Caco-2 (cell line): ENCODE measurements around the gene HOXC9. TPM values are rescaled to one million over a fixed set of nuclear protein-coding genes. Genes with fewer than 3 reads are reported as not detected.

Source experiments
- BruUV-seq: library from RNA; stranded (reverse); fragments of 400-500 nt; replicated peaks from 2 replicates; lab custom pipeline; 2021; lab: Mats Ljungman, UMichigan
- CTCF ChIA-PET: fragments of 300-600 bp; sonication (Branson Sonifier 250); formaldehyde crosslinking; loops from one replicate; lab custom pipeline; 2022; ENCODE audit warnings: antibody characterized with exemption; lab: Charles Lee
- POLR2A ChIA-PET: fragments of 300-600 bp; sonication (Branson Sonifier 250); formaldehyde crosslinking; loops from one replicate; lab custom pipeline; 2022; ENCODE audit warnings: antibody characterized with exemption; lab: Charles Lee
- DNase-seq, 2 experiments: peaks; one replicate each; pipeline versions ENCODE4 v3.0.0 to v3.0.0-alpha.2; 2020 to 2022
- H3K27me3 ChIP-seq: replicated peaks from 2 replicates; pipeline ENCODE4 v1.6.0; 2011; ENCODE audit warnings: low read length; ENCODE audit not compliant: control insufficient read depth, insufficient read depth
- H3K36me3 ChIP-seq: 2 replicates; pipeline ENCODE4 v1.5.1; 2011; ENCODE audit warnings: low read length; ENCODE audit not compliant: control insufficient read depth, insufficient read depth
- H3K4me1 ChIP-seq: fragments of 250-450 bp; sonication (Bioruptor Pico); 2 replicates; pipeline ENCODE4 v1.5.1; 2020; ENCODE audit warnings: mild to moderate bottlenecking
- H3K4me3 ChIP-seq: 2 replicates; pipeline ENCODE4 v1.5.1; 2011; ENCODE audit warnings: low read depth, mild to moderate bottlenecking, control low read depth, low read length
- H3K9me3 ChIP-seq: fragments of 250-450 bp; sonication (Bioruptor Pico); 2 replicates; pipeline ENCODE4 v1.5.1; 2020; ENCODE audit warnings: mild to moderate bottlenecking, moderate library complexity
- H3K27ac Mint-ChIP-seq: one replicate; pipeline ENCODE4 v1.8.0; 2022; ENCODE audit warnings: mixed read lengths; ENCODE audit not compliant: unreplicated experiment
- H3K27me3 Mint-ChIP-seq: one replicate; pipeline ENCODE4 v1.8.0; 2022; ENCODE audit warnings: mixed read lengths; ENCODE audit not compliant: insufficient read depth, unreplicated experiment
- H3K36me3 Mint-ChIP-seq: one replicate; pipeline ENCODE4 v1.8.0; 2022; ENCODE audit warnings: mild to moderate bottlenecking, mixed read lengths; ENCODE audit not compliant: insufficient read depth, unreplicated experiment
- H3K4me1 Mint-ChIP-seq: one replicate; pipeline ENCODE4 v1.8.0; 2022; ENCODE audit warnings: low read depth, mixed read lengths; ENCODE audit not compliant: unreplicated experiment
- H3K4me3 Mint-ChIP-seq: one replicate; pipeline ENCODE4 v1.8.0; 2022; ENCODE audit warnings: mild to moderate bottlenecking, moderate library complexity, mixed read lengths; ENCODE audit not compliant: unreplicated experiment
- H3K9me3 Mint-ChIP-seq: one replicate; pipeline ENCODE4 v1.8.0; 2022; ENCODE audit warnings: mixed read lengths; ENCODE audit not compliant: unreplicated experiment
- CTCF ChIP-seq, 2 experiments: fragments of 200-600 bp in 1 of 2; IDR thresholded peaks; 1 replicate in 1 of 2; 2 replicates in 1 of 2; pipeline versions ENCODE4 v1.5.1 to v1.8.0; 2011 to 2022; ENCODE audit warnings: antibody characterized with exemption in 1 of 2, control low read depth in 1 of 2, inconsistent platforms in 1 of 2, low read depth in 1 of 2, low read length in 1 of 2, mild to moderate bottlenecking in 1 of 2, moderate library complexity in 1 of 2; ENCODE audit not compliant: insufficient read depth in 1 of 2, severe bottlenecking in 1 of 2, unreplicated experiment in 1 of 2
- intact Hi-C: fragments of 100-400 bp; cut with micrococcal nuclease; formaldehyde crosslinking; loops from one replicate; pipeline ENCODE4 v1.10.0; 2022; ENCODE audit not compliant: unreplicated experiment
- total RNA-seq: library from RNA; stranded (reverse); gene quantifications from 2 replicates; pipeline ENCODE4 v1.2.3, GENCODE V29; 2022

HOXC9 gene
- total RNA-seq, 1 experiment from 2014 or later, result 2.9 TPM

- no peak for DNase-seq
- H3K27ac Mint-ChIP-seq, result no peak overlapping the region
- TF ChIP-seq CTCF (IDR thresholded peaks at IDR 0.05; ENCODE audit: insufficient read depth in 1 of 2, low read depth in 1 of 2, low read length in 1 of 2, severe bottlenecking in 1 of 2, unreplicated experiment in 1 of 2), result no peak
- H3K27me3 Mint-ChIP-seq, result no peaks in the 10 kb centered on the region
- ChIA-PET CTCF (no interaction called here), POLR2A (no interaction called here)
- H3K36me3 Mint-ChIP-seq, result peaks cover 13% of the 10 kb centered on the region
- intact Hi-C loops, result no loop called here
- no peaks in the 10 kb centered on the region for H3K9me3 Mint-ChIP-seq
- Histone ChIP-seq H3K4me3 (no peak overlapping the region), H3K36me3 (no peaks in the 10 kb centered on the region), H3K27me3 (no peaks in the 10 kb centered on the region), H3K9me3 (no peaks in the 10 kb centered on the region), H3K4me1 (peaks cover 6% of the 10 kb centered on the region)
- no peak overlapping the region for H3K4me3 Mint-ChIP-seq
- BruUV-seq, result no TSS peak
- no peaks in the 10 kb centered on the region for H3K4me1 Mint-ChIP-seq
Measured at GRCh38 chr12:53998110-53998899, 1.7 kb upstream of the HOXC9 start.

- ChIA-PET POLR2A (no interaction called here), CTCF (no interaction called here)
- Histone ChIP-seq H3K4me3 (no peak overlapping the region), H3K9me3 (no peaks in the 10 kb centered on the region), H3K27me3 (no peaks in the 10 kb centered on the region), H3K36me3 (no peaks in the 10 kb centered on the region), H3K4me1 (peaks cover 6% of the 10 kb centered on the region)
- Mint-ChIP-seq H3K27me3 (no peaks in the 10 kb centered on the region), H3K4me1 (peaks cover 5% of the 10 kb centered on the region), H3K4me3 (no peak overlapping the region), H3K27ac (no peak overlapping the region), H3K36me3 (peaks cover 7% of the 10 kb centered on the region), H3K9me3 (no peaks in the 10 kb centered on the region)
- DNase-seq, result no peak
- intact Hi-C loops, result no loop called here
- no peak for TF ChIP-seq CTCF (IDR thresholded peaks at IDR 0.05; ENCODE audit: insufficient read depth in 1 of 2, low read depth in 1 of 2, low read length in 1 of 2, severe bottlenecking in 1 of 2, unreplicated experiment in 1 of 2)
- no TSS peak for BruUV-seq
Measured at GRCh38 chr12:53998900-53999236, 1.1 kb upstream of the HOXC9 start.

GRCh38 chr12:53999559-54000115 is 324 bp upstream of the HOXC9 start:
- Mint-ChIP-seq H3K9me3 (no peaks in the 10 kb centered on the region), H3K27me3 (no peaks in the 10 kb centered on the region), H3K27ac (no peak overlapping the region), H3K36me3 (peaks cover 5% of the 10 kb centered on the region), H3K4me1 (peaks cover 7% of the 10 kb centered on the region), H3K4me3 (peak overlapping the region; percentile 58)
- Histone ChIP-seq H3K27me3 (no peaks in the 10 kb centered on the region), H3K4me3 (no peak overlapping the region), H3K36me3 (no peaks in the 10 kb centered on the region), H3K4me1 (peaks cover 6% of the 10 kb centered on the region), H3K9me3 (no peaks in the 10 kb centered on the region)
- ChIA-PET CTCF (interaction anchor here (0.6 to 1.0 kb wide), 2 partner anchors 9 to 71 kb away, joined by 3 to 4 read pairs; partner anchors contain the start of gene HOXC8), POLR2A (no interaction called here)
- TF ChIP-seq CTCF (IDR thresholded peaks at IDR 0.05; ENCODE audit: insufficient read depth in 1 of 2, low read depth in 1 of 2, low read length in 1 of 2, severe bottlenecking in 1 of 2, unreplicated experiment in 1 of 2), result no peak
- intact Hi-C loops, result no loop called here
- DNase-seq, result no peak
- BruUV-seq, result no TSS peak
